Thyroid gland (tissue), 4 donors: Measurements from ENCODE around the gene PSMD11. TPM values are rescaled to one million over a fixed set of nuclear protein-coding genes. Genes with fewer than 3 reads are reported as not detected.

Experiments used
- DNase-seq, 2 donors: peaks; one replicate each; pipeline ENCODE4 v3.0.0-alpha.2; 2019
- H3K27ac ChIP-seq, 3 donors: fragments of 200-600 bp; sonication (generic); 1 replicate in 2 of 3; 2 replicates in 1 of 3; pipeline ENCODE4 v1.5.1; 2016 to 2019; ENCODE audit warnings: mild to moderate bottlenecking in 1 of 3, moderate library complexity in 1 of 3
- H3K27me3 ChIP-seq: fragments of 200-600 bp; sonication (generic); one replicate; pipeline ENCODE4 v1.5.1; 2019
- H3K36me3 ChIP-seq, 2 donors: fragments of 200-600 bp; sonication (generic); one replicate each; pipeline ENCODE4 v1.5.1; 2016 to 2019
- H3K4me1 ChIP-seq, 2 donors: fragments of 200-600 bp; sonication (generic); one replicate each; pipeline ENCODE4 v1.5.1; 2017 to 2019
- H3K4me3 ChIP-seq, 3 donors: fragments of 200-600 bp; sonication (generic); replicated peaks in 1 of 3; 1 replicate in 2 of 3; 2 replicates in 1 of 3; pipeline ENCODE4 v1.5.1; 2016; ENCODE audit warnings: mild to moderate bottlenecking in 1 of 3
- H3K9me3 ChIP-seq: fragments of 200-600 bp; sonication (generic); one replicate; pipeline ENCODE4 v1.5.1; 2017
- CTCF ChIP-seq, 6 experiments: fragments of 200-600 bp in 3 of 6; fragments of 450-650 bp in 3 of 6; sonication (generic) in 3 of 6; IDR thresholded peaks; one replicate each; pipeline ENCODE4 v1.5.1; 2016 to 2019; ENCODE audit warnings: antibody characterized with exemption in 6 of 6, mild to moderate bottlenecking in 2 of 6, inconsistent platforms in 1 of 6, moderate library complexity in 1 of 6
- POLR2A ChIP-seq, 2 donors: fragments of 450-650 bp; IDR thresholded peaks; one replicate each; pipeline ENCODE4 v1.6.1; 2017; ENCODE audit warnings: antibody characterized with exemption in 2 of 2, mild to moderate bottlenecking in 2 of 2, moderate library complexity in 1 of 2
- WGBS, 2 donors: methylation state at CpG; one replicate each; pipeline ENCODE4 v1.1.5; 2017; 5-methylcytosine and 5-hydroxymethylcytosine counted together
- intact Hi-C: fragments of 100-400 bp; cut with DNase I; formaldehyde crosslinking; loops from one replicate; pipeline ENCODE4 v1.15.1; 2023
- total RNA-seq, 4 donors: library from RNA; depleted of rRNA; stranded (reverse); fragments of >200 nt; gene quantifications; one replicate each; pipeline ENCODE4 v1.2.3, GENCODE V29; 2016

The PSMD11 gene
- total RNA-seq, 4 donors from 2014 or later = 41.3 to 73.8 (median 64.3) TPM

- Histone ChIP-seq H3K9me3 (no peaks in the 10 kb centered on the region), H3K27ac (no peak overlapping the region), H3K4me3 (no peak overlapping the region), H3K4me1 (no peaks in the 10 kb centered on the region), H3K27me3 (no peaks in the 10 kb centered on the region), H3K36me3 (no peaks in the 10 kb centered on the region)
- 90 to 91% methylated on average over 18 of the region's 18 CpGs for WGBS, 2 donors
- DNase-seq = no peak
- intact Hi-C loops = no loop called here
- TF ChIP-seq CTCF (IDR thresholded peaks at IDR 0.05) = no peak
- no peak for TF ChIP-seq POLR2A (IDR thresholded peaks at IDR 0.05)
These were observed 60.1 kb downstream of the PSMD11 start for GRCh38 chr17:32504166-32504990.

GRCh38 chr17:32508926-32509325 lies 64.6 kb downstream of the PSMD11 start:
- TF ChIP-seq CTCF (IDR thresholded peaks at IDR 0.05) = no peak
- no peak for TF ChIP-seq POLR2A (IDR thresholded peaks at IDR 0.05)
- no peak overlapping the region for H3K27ac ChIP-seq
- no peak overlapping the region for H3K4me3 ChIP-seq
- H3K27me3 ChIP-seq = no peaks in the 10 kb centered on the region
- H3K4me1 ChIP-seq = no peaks in the 10 kb centered on the region
- no peaks in the 10 kb centered on the region for H3K9me3 ChIP-seq
- no peaks in the 10 kb centered on the region for H3K36me3 ChIP-seq
- DNase-seq = no peak
- WGBS, 2 donors = 90 to 93% methylated on average over 5 of the region's 5 CpGs
- intact Hi-C loops = no loop called here

GRCh38 chr17:32510466-32510865 lies 66.2 kb downstream of the PSMD11 start:
- intact Hi-C loops = no loop called here
- 84 to 89% methylated on average over 7 of the region's 7 CpGs for WGBS, 2 donors

GRCh38 chr17:32512328-32512727 lies 68.0 kb downstream of the PSMD11 start:
- DNase-seq = no peak
- Histone ChIP-seq H3K36me3 (no peaks in the 10 kb centered on the region), H3K4me3 (no peak overlapping the region), H3K27me3 (no peaks in the 10 kb centered on the region), H3K4me1 (no peaks in the 10 kb centered on the region), H3K27ac (no peak overlapping the region), H3K9me3 (no peaks in the 10 kb centered on the region)
- intact Hi-C loops = no loop called here
- WGBS, 2 donors = 94 to 100% methylated on average over 2 of the region's 2 CpGs
- TF ChIP-seq CTCF (IDR thresholded peaks at IDR 0.05) = no peak
- TF ChIP-seq POLR2A (IDR thresholded peaks at IDR 0.05) = no peak

More at GRCh38 chr17:32510466-32510865, 66.2 kb downstream of the PSMD11 start:
- no peaks in the 10 kb centered on the region for H3K9me3 ChIP-seq
- H3K27ac ChIP-seq = no peak overlapping the region
- no peaks in the 10 kb centered on the region for H3K27me3 ChIP-seq
- no peak overlapping the region for H3K4me3 ChIP-seq
- no peak for DNase-seq
- no peak for TF ChIP-seq POLR2A (IDR thresholded peaks at IDR 0.05)
- TF ChIP-seq CTCF (IDR thresholded peaks at IDR 0.05) = no peak
- H3K4me1 ChIP-seq = no peaks in the 10 kb centered on the region
- no peaks in the 10 kb centered on the region for H3K36me3 ChIP-seq

DNA sequence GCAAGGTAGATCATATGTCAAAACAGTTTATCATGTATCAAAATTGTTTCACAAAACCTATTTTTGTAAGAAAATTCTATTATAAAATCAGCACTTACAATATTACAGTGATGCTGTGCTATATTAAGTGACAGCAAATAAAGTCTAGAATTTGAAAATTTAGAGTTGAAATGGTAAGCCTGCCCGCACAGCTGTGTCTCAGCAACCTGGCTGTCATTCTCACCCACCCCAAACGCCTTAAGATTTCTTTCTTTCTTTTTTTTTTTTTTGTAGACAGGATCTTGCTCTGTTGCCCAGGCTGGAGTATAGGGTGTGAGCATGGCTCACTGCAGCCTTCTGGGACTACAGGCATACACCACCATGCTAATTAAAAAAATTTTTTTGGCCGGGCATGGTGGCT lies 69.3 kb downstream of the PSMD11 start:
- intact Hi-C loops = no loop called here
- H3K27me3 ChIP-seq = no peaks in the 10 kb centered on the region

More for the DNA sequence above, 69.3 kb downstream of the PSMD11 start:
- no peak overlapping the region for H3K4me3 ChIP-seq
- WGBS, 2 donors = 85 to 93% methylated on average over 3 of the region's 3 CpGs
- H3K27ac ChIP-seq = no peak overlapping the region
- H3K36me3 ChIP-seq = no peaks in the 10 kb centered on the region
- TF ChIP-seq POLR2A (IDR thresholded peaks at IDR 0.05) = no peak
- TF ChIP-seq CTCF (IDR thresholded peaks at IDR 0.05) = no peak
- no peaks in the 10 kb centered on the region for H3K9me3 ChIP-seq
- DNase-seq = no peak
- H3K4me1 ChIP-seq = peaks cover 0 to under 1% of the 10 kb centered on the region in 2 donors
